ENCODE data around the gene SH3RF3. TPM values are rescaled to one million over a fixed set of nuclear protein-coding genes. Genes with fewer than 3 reads are reported as not detected.

The SH3RF3 gene
- total RNA-seq, 3 donors from 2014 or later (not counting 1 experiment from before 2014, with no cell fraction given): 0.23 to 0.61 (median 0.34) TPM

GRCh38 chr2:109254174-109254904 lies 125.3 kb downstream of the SH3RF3 start:
- Histone ChIP-seq H3K36me3 (ENCODE audit: control insufficient read depth, insufficient read depth, low read length) (no peaks in the 10 kb centered on the region), H3K4me3 (ENCODE audit: low read length) (no peak overlapping the region), H3K27me3 (ENCODE audit: control insufficient read depth, insufficient read depth, low read length) (no peaks in the 10 kb centered on the region), H3K4me1 (ENCODE audit: control insufficient read depth, insufficient read depth, low read length) (peaks cover 8% of the 10 kb centered on the region), H3K9me3 (ENCODE audit: control insufficient read depth, insufficient read depth, low read length) (no peaks in the 10 kb centered on the region), H3K27ac (ENCODE audit: low read length) (no peak overlapping the region)
- H3K4me3 Mint-ChIP-seq: no peak overlapping the region
- peaks cover 0 to 6% of the 10 kb centered on the region in 2 donors for H3K4me1 Mint-ChIP-seq
- peaks cover 5 to 27% of the 10 kb centered on the region in 2 donors for H3K27me3 Mint-ChIP-seq (ENCODE audit: low read depth in 2 of 2)
- H3K9me3 Mint-ChIP-seq: no peaks in the 10 kb centered on the region
- intact Hi-C loops (cut with micrococcal nuclease): no loop called here
- H3K27ac Mint-ChIP-seq: no peak overlapping the region
- no peaks in the 10 kb centered on the region for H3K36me3 Mint-ChIP-seq
- TF ChIP-seq, protein P1, sequence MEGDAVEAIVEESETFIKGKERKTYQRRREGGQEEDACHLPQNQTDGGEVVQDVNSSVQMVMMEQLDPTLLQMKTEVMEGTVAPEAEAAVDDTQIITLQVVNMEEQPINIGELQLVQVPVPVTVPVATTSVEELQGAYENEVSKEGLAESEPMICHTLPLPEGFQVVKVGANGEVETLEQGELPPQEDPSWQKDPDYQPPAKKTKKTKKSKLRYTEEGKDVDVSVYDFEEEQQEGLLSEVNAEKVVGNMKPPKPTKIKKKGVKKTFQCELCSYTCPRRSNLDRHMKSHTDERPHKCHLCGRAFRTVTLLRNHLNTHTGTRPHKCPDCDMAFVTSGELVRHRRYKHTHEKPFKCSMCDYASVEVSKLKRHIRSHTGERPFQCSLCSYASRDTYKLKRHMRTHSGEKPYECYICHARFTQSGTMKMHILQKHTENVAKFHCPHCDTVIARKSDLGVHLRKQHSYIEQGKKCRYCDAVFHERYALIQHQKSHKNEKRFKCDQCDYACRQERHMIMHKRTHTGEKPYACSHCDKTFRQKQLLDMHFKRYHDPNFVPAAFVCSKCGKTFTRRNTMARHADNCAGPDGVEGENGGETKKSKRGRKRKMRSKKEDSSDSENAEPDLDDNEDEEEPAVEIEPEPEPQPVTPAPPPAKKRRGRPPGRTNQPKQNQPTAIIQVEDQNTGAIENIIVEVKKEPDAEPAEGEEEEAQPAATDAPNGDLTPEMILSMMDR (IDR thresholded peaks at IDR 0.05): no peak
- 73% methylated on average over 12 of the region's 12 CpGs for WGBS (ENCODE audit: insufficient coverage)
- DNase-seq: no peak
- no peak for ATAC-seq

DNA sequence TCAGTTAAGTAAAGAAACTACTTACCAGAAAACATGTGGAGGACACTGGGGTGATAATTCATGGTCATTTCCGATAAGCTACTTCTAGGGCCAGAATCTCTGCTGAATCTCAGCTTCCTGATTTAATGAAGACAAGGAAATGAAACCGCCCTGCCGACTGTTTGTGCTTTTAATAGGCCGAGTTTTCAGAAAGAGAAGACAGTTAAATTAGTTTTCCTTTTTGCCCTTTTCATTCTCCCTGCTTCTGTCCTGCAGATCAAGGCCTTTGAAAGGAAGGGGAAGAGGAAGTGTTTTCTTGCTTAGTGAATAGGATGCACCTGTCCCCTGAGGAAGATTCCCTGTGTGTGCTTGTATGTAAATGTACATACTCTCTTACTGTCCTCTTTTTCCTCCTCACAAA lies 126.6 kb downstream of the SH3RF3 start:
- Mint-ChIP-seq H3K36me3 (no peaks in the 10 kb centered on the region), H3K27me3 (ENCODE audit: low read depth in 2 of 2) (peaks cover 2 to 27% of the 10 kb centered on the region in 2 donors), H3K9me3 (no peaks in the 10 kb centered on the region), H3K4me1 (peaks cover 0 to 6% of the 10 kb centered on the region in 2 donors), H3K27ac (no peak overlapping the region), H3K4me3 (no peak overlapping the region)
- DNase-seq (no peak), ATAC-seq (no peak)
- no peaks in the 10 kb centered on the region for H3K36me3 ChIP-seq (ENCODE audit: control insufficient read depth, insufficient read depth, low read length)
- peaks cover 8% of the 10 kb centered on the region for H3K4me1 ChIP-seq (ENCODE audit: control insufficient read depth, insufficient read depth, low read length)
- intact Hi-C loops (cut with micrococcal nuclease): no loop called here
- no peaks in the 10 kb centered on the region for H3K27me3 ChIP-seq (ENCODE audit: control insufficient read depth, insufficient read depth, low read length)
- TF ChIP-seq, protein P1 (IDR thresholded peaks at IDR 0.05): no peak
- no peaks in the 10 kb centered on the region for H3K9me3 ChIP-seq (ENCODE audit: control insufficient read depth, insufficient read depth, low read length)
- H3K4me3 ChIP-seq (ENCODE audit: low read length): no peak overlapping the region
- WGBS (ENCODE audit: insufficient coverage): 50% methylated on average over 4 of the region's 4 CpGs
- no peak overlapping the region for H3K27ac ChIP-seq (ENCODE audit: low read length)

DNA sequence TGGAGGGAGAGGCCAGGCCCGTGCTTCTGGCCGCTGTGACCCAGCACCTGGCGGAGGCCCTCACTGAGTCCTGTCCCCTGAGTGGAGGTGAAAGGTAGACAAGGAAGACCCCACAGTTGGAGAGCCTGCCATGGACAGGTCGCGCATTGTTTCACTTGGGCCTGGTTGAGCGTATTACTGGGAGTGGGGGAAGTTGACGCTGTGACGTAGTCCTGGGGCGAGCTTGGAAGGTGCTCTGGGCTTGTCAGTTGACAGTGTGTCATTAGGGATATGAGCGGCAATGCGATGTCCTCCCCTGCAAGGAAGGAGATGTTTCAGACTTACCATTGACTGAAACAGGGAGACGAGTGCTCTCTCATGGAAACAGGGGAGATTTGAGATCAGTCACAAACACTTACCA lies 127.1 kb downstream of the SH3RF3 start:
- ATAC-seq (no peak), DNase-seq (no peak)
- no peaks in the 10 kb centered on the region for H3K9me3 ChIP-seq (ENCODE audit: control insufficient read depth, insufficient read depth, low read length)
- TF ChIP-seq, protein P1 (IDR thresholded peaks at IDR 0.05): no peak
- peak overlapping the region; percentile 11 for H3K27ac ChIP-seq (ENCODE audit: low read length)
- Mint-ChIP-seq H3K4me3 (no peak overlapping the region), H3K36me3 (no peaks in the 10 kb centered on the region), H3K27me3 (ENCODE audit: low read depth in 2 of 2) (peaks cover 2 to 27% of the 10 kb centered on the region in 2 donors), H3K4me1 (peaks cover 0 to 6% of the 10 kb centered on the region in 2 donors), H3K27ac (no peak overlapping the region), H3K9me3 (no peaks in the 10 kb centered on the region)
- no peaks in the 10 kb centered on the region for H3K36me3 ChIP-seq (ENCODE audit: control insufficient read depth, insufficient read depth, low read length)
- intact Hi-C loops (cut with micrococcal nuclease): no loop called here
- H3K4me3 ChIP-seq (ENCODE audit: low read length): no peak overlapping the region
- no peaks in the 10 kb centered on the region for H3K27me3 ChIP-seq (ENCODE audit: control insufficient read depth, insufficient read depth, low read length)
- 91% methylated on average over 12 of the region's 12 CpGs for WGBS (ENCODE audit: insufficient coverage)
- H3K4me1 ChIP-seq (ENCODE audit: control insufficient read depth, insufficient read depth, low read length): peaks cover 8% of the 10 kb centered on the region

GRCh38 chr2:109256921-109257320 lies 127.9 kb downstream of the SH3RF3 start:
- Mint-ChIP-seq H3K27ac (no peak overlapping the region), H3K36me3 (no peaks in the 10 kb centered on the region), H3K9me3 (no peaks in the 10 kb centered on the region), H3K4me3 (no peak overlapping the region), H3K4me1 (peaks cover 0 to 6% of the 10 kb centered on the region in 2 donors), H3K27me3 (ENCODE audit: low read depth in 2 of 2) (peaks cover 2 to 27% of the 10 kb centered on the region in 2 donors)
- Histone ChIP-seq H3K27me3 (ENCODE audit: control insufficient read depth, insufficient read depth, low read length) (no peaks in the 10 kb centered on the region), H3K36me3 (ENCODE audit: control insufficient read depth, insufficient read depth, low read length) (no peaks in the 10 kb centered on the region), H3K27ac (ENCODE audit: low read length) (no peak overlapping the region), H3K9me3 (ENCODE audit: control insufficient read depth, insufficient read depth, low read length) (no peaks in the 10 kb centered on the region), H3K4me1 (ENCODE audit: control insufficient read depth, insufficient read depth, low read length) (peaks cover 8% of the 10 kb centered on the region), H3K4me3 (ENCODE audit: low read length) (no peak overlapping the region)
- ATAC-seq: no peak
- intact Hi-C loops (cut with micrococcal nuclease): no loop called here
- TF ChIP-seq, protein P1 (IDR thresholded peaks at IDR 0.05): no peak
- no peak for DNase-seq
- 87% methylated on average over 7 of the region's 7 CpGs for WGBS (ENCODE audit: insufficient coverage)
